Retinal pigment epithelial cell (primary cell): Measurements from ENCODE around the gene MBD5.

ENCODE experiments used
- DNase-seq: peaks from one replicate; pipeline ENCODE4 v3.0.0-alpha.2; 2010; ENCODE audit warnings: low read depth
- H3K4me3 ChIP-seq: 2 replicates; pipeline ENCODE4 v1.5.1; 2011; ENCODE audit warnings: mild to moderate bottlenecking, low read length, control low read depth, moderate library complexity
- TF ChIP-seq, protein P1 (sequence below): conservative IDR thresholded peaks from 2 replicates; pipeline ENCODE4 v1.5.1; 2011; ENCODE audit warnings: low read depth, low read length, control low read depth, inconsistent platforms

MBD5 gene

DNA sequence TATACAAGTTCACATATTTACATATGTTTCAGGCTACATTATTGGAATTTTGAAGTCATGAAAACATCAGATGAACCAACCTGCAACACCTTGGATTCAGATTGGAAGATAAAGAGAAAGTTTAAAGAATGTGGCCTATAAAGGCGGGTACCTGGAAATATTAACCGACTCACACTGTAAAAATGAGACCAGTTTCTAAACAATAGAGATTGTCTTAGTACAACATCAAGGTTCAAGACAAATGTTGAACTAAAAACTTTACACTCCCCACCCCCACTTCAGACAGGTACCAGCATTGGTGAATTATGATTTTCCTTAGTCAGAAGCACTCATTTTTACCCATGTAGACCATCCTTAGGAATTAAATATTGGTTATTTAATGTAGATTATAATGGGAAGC lies 437.3 kb downstream of the MBD5 start:
- TF ChIP-seq, protein P1, sequence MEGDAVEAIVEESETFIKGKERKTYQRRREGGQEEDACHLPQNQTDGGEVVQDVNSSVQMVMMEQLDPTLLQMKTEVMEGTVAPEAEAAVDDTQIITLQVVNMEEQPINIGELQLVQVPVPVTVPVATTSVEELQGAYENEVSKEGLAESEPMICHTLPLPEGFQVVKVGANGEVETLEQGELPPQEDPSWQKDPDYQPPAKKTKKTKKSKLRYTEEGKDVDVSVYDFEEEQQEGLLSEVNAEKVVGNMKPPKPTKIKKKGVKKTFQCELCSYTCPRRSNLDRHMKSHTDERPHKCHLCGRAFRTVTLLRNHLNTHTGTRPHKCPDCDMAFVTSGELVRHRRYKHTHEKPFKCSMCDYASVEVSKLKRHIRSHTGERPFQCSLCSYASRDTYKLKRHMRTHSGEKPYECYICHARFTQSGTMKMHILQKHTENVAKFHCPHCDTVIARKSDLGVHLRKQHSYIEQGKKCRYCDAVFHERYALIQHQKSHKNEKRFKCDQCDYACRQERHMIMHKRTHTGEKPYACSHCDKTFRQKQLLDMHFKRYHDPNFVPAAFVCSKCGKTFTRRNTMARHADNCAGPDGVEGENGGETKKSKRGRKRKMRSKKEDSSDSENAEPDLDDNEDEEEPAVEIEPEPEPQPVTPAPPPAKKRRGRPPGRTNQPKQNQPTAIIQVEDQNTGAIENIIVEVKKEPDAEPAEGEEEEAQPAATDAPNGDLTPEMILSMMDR, result no peak
- DNase-seq, result no peak
- H3K4me3 ChIP-seq, result no peak overlapping the region

DNA sequence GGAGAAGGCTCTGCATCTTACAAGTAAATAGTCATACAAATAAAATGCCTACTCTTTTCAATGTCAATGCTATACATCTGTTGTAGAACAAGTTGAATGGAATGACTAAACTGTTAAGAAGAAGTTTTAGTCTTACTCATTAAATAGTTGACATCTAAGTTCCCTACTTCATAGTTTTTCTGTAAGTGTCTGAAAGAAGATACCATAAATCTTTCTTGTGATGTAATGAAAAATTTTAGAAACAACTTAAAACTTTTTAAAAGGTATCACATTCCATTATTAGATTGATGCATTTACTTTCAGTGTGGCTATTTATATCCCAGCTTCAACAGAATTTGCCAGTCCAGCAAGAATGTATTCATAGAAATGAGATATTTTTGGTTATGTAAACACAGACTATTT lies 438.5 kb downstream of the MBD5 start:
- no peak for DNase-seq

DNA sequence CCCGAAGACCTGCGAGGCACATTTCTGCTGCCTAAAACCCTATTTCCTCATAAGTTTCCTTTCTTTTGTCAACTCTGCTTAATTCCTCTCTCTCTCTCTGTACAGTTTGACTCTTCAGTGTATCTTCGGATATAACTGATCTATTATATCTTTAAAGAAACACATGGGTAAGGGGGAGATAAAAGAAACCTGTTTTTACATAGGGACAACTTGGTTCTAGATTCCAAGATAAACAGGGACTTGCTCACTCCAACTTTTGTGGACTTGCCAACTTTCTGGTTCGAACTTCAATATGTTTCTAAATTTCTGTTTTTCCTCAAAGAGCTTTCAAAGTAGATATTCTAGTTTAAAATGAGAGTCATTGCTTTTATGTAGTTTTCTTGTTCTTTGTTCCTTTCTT lies 441.0 kb downstream of the MBD5 start:
- TF ChIP-seq, protein P1, result no peak
- DNase-seq, result no peak
- H3K4me3 ChIP-seq, result no peak overlapping the region

More for the DNA sequence above, 438.5 kb downstream of the MBD5 start:
- TF ChIP-seq, protein P1, result no peak
- no peak overlapping the region for H3K4me3 ChIP-seq

DNA sequence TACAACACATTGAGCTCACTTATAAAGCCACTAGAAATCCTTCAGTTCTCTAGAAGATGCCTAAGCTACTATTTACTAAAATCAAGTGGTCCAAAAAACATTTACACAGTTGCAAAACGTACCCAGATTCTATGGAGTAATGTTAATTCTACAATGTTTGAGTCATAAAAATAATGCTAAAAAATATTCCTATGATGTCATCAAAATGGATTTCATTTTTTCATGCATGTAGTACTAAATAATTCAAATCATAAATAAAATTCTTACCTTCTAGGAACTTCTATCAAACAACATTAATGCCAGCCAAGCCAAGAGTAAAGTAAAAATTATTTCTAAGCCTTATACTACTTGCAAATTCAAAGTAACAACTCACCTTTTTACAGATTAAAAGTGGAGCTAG lies 454.7 kb downstream of the MBD5 start:
- DNase-seq, result no peak
- H3K4me3 ChIP-seq, result no peak overlapping the region
- TF ChIP-seq, protein P1, result no peak

DNA sequence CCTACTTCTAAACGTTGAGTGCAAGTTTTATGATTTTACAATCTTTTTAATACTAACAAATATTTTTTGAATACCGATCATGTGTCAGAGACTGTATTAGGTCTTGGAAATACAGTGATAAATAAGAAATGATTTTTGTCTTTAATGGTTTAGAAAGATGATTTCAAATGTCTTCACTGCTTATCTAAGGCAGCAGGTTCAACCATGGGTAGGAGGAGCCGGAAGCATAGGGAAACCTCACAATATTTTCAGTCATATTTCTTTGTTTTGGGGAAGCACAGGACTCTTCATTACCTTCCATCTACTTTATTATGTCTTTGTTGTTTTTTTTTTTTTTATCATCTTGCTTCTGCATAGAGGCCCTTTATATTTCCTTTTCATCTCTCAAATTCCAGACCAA lies 458.5 kb downstream of the MBD5 start:
- H3K4me3 ChIP-seq, result no peak overlapping the region
- no peak for DNase-seq
- TF ChIP-seq, protein P1, result no peak

DNA sequence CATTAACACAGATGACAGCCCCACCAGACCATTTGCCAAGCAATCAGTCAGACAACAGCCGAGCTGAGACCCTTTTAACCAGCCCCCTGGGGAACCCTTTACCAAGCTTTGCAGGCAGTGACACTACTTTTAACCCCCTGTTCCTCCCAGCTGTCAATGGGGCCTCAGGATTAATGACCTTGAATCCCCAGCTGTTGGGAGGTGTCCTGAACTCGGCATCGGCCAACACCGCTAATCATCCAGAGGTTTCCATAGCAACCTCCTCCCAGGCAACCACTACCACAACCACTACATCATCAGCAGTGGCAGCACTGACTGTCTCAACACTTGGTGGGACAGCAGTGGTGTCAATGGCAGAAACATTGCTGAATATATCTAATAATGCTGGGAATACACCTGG lies 462.8 kb downstream of the MBD5 start:
- H3K4me3 ChIP-seq, result no peak overlapping the region
- no peak for DNase-seq
- TF ChIP-seq, protein P1, result no peak

DNA sequence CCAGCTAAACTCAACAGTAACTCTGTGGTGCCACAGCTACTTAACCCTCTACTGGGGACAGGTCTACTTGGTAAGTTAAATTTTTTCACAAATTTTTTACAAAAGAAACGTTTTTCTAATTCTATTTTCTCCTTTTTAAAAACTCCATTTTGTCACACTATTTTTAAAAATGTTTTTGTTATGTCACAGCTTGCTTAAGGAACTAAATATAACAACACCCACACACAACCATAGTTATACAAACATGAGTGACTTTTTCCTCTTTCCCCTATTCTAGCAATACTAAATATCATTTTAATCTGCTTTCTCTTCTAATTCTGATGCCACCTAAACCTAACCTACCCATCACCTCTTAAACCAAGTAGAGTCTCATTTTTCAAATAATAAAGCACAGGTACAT lies 463.2 kb downstream of the MBD5 start:
- TF ChIP-seq, protein P1, result no peak
- no peak for DNase-seq
- H3K4me3 ChIP-seq, result no peak overlapping the region
